Activated CD4-positive, alpha-beta T cell treated with anti-CD3 and anti-CD28 coated beads for 24 hours (primary cell): ENCODE results near the gene GAP43.

Experiments used
- DNase-seq, 2 donors: peaks; one replicate each; pipeline ENCODE4 v3.0.0-alpha.2; 2020; ENCODE audit warnings: low read depth in 2 of 2

GAP43 gene, protein sequence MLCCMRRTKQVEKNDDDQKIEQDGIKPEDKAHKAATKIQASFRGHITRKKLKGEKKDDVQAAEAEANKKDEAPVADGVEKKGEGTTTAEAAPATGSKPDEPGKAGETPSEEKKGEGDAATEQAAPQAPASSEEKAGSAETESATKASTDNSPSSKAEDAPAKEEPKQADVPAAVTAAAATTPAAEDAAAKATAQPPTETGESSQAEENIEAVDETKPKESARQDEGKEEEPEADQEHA

DNA sequence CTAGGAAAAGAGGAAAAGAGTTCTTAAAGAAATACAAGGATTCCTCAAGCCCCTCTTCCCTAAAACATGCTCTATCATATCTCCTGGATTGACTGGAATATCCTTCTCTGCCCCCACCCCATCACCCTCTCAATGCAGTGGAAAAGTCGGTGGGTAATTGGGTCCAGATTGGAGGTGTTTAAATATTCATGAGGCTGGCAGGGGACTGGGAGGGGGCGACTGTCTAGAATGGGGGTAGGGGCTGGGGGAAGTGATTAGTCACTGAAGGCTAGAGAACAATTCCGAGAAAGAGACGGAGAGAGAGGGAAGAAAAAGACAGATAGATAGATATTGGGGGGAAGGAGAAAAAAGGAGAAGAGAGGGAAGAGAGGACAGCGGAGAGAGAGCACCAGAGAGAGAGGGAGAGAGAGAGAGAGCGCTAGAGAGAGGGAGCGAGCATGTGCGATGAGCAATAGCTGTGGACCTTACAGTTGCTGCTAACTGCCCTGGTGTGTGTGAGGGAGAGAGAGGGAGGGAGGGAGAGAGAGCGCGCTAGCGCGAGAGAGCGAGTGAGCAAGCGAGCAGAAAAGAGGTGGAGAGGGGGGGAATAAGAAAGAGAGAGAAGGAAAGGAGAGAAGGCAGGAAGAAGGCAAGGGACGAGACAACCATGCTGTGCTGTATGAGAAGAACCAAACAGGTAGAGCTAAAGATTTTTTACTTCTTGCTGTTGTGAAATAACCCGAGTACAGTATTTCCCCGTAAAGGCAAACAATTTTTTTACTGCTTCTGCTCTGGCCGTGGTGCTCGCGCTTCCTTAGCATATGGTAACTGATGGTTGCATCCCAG, at the start of gene GAP43:
Gene GAP43 (plus strand): TSS at position 467 of the 825 bp plus-strand sequence. CDS start 180 bp downstream, at position 647.
- no peak for DNase-seq

DNA sequence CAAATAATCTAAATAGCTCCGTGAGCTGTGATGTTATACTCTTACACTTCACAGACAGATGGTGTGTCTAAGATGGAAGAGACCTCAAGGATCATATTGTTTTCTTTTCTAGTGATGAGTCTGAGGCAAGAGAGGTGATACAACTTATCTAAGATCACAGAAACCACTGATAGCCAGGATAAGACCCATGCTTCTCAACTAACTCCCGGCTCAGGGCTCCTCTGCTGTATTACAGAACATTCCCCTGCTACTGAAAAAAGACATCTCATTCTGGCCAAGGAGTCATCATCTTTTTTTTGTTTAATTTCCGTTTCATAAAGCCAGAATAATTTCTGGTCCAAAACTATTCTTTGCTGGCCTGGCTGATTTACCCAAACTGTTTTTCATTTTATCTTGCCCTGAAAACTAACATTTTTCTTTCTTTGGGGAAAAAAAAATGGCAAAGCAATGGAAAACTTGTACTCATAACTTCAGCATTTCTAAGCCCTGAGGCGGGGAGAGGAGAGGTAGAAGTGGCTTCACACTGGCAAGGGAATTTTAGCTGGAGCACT, 46.9 kb upstream of the GAP43 start:
- DNase-seq: no peak

DNA sequence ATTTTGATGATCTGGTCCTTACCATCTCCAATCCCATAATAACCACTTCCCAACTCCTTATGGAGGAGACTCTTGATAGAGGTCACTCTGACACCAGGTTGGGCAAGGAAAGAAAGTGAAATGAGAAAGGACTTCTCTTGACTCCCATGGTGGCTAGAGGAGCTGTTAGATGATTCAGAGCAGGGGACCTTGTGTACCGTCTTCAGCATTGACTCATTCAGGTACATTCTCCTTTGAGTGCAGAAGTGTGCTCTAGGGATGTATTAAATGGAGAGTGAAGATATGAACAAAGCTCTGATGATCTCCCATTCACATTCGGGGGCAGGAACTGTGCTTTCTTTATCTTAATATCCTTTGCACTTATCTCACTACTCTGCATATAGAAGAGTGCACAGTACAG, 46.3 kb upstream of the GAP43 start:
- DNase-seq: no peak

DNA sequence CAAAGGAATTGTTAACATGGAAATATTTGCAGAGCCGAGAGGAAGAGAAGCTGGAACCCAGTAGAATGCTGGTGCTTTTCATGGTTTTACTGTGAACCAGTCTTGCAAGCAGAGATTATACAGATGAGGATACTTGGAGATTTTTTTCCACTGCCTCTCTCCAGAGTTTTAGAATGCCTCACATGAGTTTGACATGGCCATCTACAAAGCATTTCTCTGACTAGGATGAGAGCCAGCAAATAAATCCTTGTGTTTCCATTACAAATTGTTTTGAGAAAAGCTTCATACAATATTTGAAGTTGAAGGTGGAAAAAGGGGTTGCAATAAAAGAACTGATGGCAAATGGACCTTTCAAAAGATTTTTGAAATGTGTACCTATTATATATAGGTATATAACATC, 45.0 kb upstream of the GAP43 start:
- DNase-seq: no peak

DNA sequence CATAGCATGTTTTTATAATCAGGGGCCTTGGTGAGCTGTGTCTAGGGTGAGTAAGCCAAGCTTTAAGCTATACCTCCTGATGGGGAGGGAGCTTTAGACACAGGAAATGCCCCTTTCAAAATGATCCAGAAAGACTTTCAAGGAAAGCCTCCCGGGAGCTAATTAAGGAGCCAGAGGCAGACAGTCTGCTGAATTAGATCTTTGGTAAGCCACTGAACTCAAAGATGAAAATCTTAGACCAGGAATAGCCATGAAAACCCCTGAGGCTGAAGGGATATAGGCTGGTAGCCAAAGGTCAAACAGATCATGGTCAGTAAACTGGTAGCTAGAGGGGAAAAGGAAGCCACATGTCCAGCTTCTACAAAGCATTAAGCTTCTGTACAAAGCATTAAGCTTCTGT, 42.7 kb upstream of the GAP43 start:
- no peak for DNase-seq

- DNase-seq: no peak
These were observed 41.8 kb upstream of the GAP43 start for GRCh38 chr3:115581362-115582135.

DNA sequence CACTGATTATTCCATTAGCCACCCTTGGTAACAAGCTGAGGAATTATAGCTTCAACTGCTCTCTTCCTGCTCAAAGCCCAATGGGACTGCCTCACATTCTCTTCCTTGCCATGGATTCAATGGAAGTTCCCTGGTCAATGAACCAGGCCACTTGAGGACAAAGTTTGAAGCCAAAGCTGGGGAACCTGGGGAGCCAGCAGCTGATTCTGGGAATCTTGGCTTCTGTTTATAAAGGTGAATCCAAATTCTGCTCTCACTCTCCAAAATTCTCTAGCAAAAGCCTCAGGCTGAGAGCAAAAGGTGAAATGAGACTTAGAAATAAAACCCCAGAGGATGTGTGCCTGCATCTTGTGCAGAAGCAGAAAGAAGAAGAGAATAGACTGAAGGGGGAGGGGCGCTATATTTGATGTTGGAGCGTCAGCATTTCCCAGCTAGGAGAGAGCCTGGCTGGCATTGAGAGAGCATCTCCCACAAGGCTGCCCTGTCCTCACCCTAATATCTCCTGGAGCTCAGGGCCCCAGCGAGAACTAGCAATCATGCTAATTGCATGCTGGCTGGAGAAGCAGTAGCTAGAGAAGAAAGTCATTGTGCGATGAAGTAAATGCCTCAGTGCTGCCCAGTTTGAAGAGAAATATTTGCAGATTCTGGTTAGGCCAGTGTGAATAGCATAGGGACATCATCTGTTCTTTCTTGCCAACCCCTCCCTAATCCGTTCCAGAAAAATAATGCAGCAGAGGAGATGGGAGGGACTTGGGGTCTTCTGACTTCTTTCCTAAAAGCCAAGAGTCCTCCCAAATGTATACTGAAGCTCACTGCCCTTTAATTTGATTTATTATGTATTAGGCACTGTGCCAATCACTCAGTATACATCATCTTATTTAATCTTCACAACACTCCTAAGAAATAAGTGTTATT, 34.9 kb upstream of the GAP43 start:
- no peak for DNase-seq

- DNase-seq: no peak
These were observed 32.4 kb upstream of the GAP43 start for GRCh38 chr3:115590873-115591272.

- DNase-seq: no peak
These were observed 27.6 kb upstream of the GAP43 start for GRCh38 chr3:115595611-115596275.

GRCh38 chr3:115598216-115598615, 25.1 kb upstream of the GAP43 start:
- no peak for DNase-seq

GRCh38 chr3:115602194-115602593, 21.1 kb upstream of the GAP43 start:
- no peak for DNase-seq

DNA sequence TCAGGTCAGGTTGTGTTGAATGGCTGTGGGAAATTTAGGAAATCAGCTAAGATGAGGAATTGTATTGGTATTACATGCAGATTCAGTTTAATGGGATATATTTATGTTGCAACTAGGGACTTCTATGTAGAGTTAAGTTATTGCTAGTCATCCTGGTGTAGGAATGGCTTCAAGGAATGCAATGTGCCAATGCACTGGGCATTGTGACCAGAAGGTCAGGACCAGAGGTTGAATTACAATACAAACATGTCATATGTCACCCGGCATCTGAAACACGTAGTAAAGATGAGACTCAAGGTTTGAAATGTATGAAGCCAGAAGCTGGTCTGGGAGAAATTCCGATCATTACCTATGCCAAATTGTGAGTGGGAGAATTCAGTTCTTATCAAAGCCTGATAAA, 11.7 kb upstream of the GAP43 start:
- DNase-seq: no peak

- DNase-seq: no peak
These were observed 8.1 kb upstream of the GAP43 start for GRCh38 chr3:115615001-115615814.

- DNase-seq: peak in 1 of 2 donors; percentile 3
These were observed 6.8 kb upstream of the GAP43 start for GRCh38 chr3:115616461-115616860.

DNA sequence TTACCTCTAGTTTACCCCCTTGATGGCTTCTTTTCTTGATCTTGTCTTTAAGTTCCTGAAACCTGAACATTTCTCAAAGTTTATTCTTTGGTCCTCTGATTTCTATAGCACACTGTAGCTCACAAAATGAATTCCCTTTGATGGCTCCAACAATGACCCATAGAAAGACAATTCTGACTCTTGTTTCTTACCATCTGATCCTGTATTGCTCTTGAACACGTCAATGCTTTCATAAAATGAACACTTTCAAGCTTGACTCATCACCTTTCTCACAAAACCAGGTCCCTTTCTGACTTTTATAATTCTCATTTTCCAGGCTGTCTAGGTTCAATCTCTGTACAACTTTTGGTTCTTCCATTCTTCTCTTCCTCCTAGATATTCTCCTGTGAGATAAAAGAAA, 5.7 kb upstream of the GAP43 start:
- no peak for DNase-seq

GRCh38 chr3:115624029-115624741, 875 bp downstream of the GAP43 start:
- DNase-seq: no peak

- DNase-seq: no peak
These were observed 1.6 kb downstream of the GAP43 start for GRCh38 chr3:115624901-115625300.

DNA sequence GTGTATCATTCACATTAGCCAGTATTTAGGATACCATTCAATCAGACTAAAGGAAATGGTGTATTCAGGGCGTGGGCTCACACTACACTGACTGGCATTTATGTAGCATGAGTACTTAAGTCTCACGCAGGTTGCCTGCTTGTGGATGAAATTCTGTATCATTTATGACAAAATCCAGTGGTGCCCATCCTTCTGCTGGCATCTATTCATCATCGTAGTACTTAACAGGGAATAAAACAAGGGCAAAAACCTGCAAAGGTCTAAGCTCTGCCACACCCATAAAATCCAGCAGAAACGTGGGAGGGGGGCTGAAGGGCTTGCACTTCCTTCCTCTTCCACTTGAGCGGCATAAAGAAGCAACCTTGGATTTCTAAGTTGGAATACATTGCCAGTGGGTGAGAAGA, 2.7 kb downstream of the GAP43 start:
- no peak for DNase-seq

- DNase-seq: no peak
These were observed 3.4 kb downstream of the GAP43 start for GRCh38 chr3:115626721-115627120.
